IMR-90 (cell line): Measurements from ENCODE around the gene RNF223. TPM values are rescaled to one million over a fixed set of nuclear protein-coding genes. Genes with fewer than 3 reads are reported as not detected.

Experiments
- ATAC-seq: fragments of 200-7000 bp; cut with Tn5 transposase; 2 replicates; pipeline ENCODE4 v1.9.1; 2020; ENCODE audit warnings: low read depth, mild to moderate bottlenecking, moderate library complexity
- BruUV-seq: library from RNA; stranded (reverse); fragments of 400-500 nt; replicated peaks from 2 replicates; lab custom pipeline; 2021; lab: Mats Ljungman, UMichigan
- CTCF ChIA-PET: fragments of 300-600 bp; formaldehyde crosslinking; extraction: SDS; loops from one replicate; lab custom pipeline; 2021; ENCODE audit warnings: antibody characterized with exemption; lab: Yijun Ruan, JAX
- POLR2A ChIA-PET: fragments of 300-600 bp; sonication (Branson Sonifier 250); formaldehyde crosslinking; loops from one replicate; lab custom pipeline; 2022; ENCODE audit warnings: antibody characterized with exemption; ENCODE audit not compliant: unreplicated experiment; lab: Charles Lee
- DNase-seq: peaks from one replicate; pipeline ENCODE4 v3.0.0; 2013
- H2AFZ ChIP-seq: replicated peaks from 2 replicates; pipeline ENCODE3; 2013; ENCODE audit warnings: low read length, mild to moderate bottlenecking; ENCODE audit not compliant: poor library complexity
- H2AK5ac ChIP-seq: 2 replicates; pipeline ENCODE4 v1.6.1; 2013; ENCODE audit warnings: low read depth, low read length, inconsistent platforms
- H2AK9ac ChIP-seq: replicated peaks from 2 replicates; pipeline ENCODE3; 2013; ENCODE audit warnings: mild to moderate bottlenecking, low read depth, low read length, moderate library complexity; ENCODE audit not compliant: poor library complexity
- H2BK120ac ChIP-seq: 2 replicates; pipeline ENCODE4 v1.6.1; 2013; ENCODE audit warnings: low read depth, low read length, inconsistent platforms
- H2BK15ac ChIP-seq: 3 replicates; pipeline ENCODE4 v1.6.1; 2013; ENCODE audit warnings: low read depth, low read length, inconsistent platforms
- H2BK20ac ChIP-seq: 2 replicates; pipeline ENCODE4 v1.6.1; 2013; ENCODE audit warnings: low read depth, mild to moderate bottlenecking, inconsistent platforms, low read length, moderate library complexity
- H2BK5ac ChIP-seq: 2 replicates; pipeline ENCODE4 v1.6.1; 2013; ENCODE audit warnings: mild to moderate bottlenecking, low read depth, low read length, inconsistent platforms; ENCODE audit not compliant: poor library complexity, severe bottlenecking
- H3K14ac ChIP-seq: replicated peaks from 2 replicates; pipeline ENCODE4 v1.6.1; 2013; ENCODE audit warnings: low read depth, low read length, inconsistent platforms
- H3K18ac ChIP-seq: 2 replicates; pipeline ENCODE4 v1.6.1; 2013; ENCODE audit warnings: low read depth, low read length, control low read depth
- H3K23ac ChIP-seq: 2 replicates; pipeline ENCODE4 v1.6.1; 2013; ENCODE audit warnings: low read depth, low read length, inconsistent platforms
- H3K27ac ChIP-seq: 2 replicates; pipeline ENCODE4 v1.5.1; 2013; ENCODE audit warnings: mild to moderate bottlenecking, control low read depth, low read length; ENCODE audit not compliant: insufficient read depth
- H3K27me3 ChIP-seq: 2 replicates; pipeline ENCODE4 v1.6.1; 2013; ENCODE audit warnings: low read length; ENCODE audit not compliant: control insufficient read depth, insufficient read depth
- H3K36me3 ChIP-seq: 2 replicates; pipeline ENCODE4 v1.6.1; 2013; ENCODE audit warnings: low read length, mixed read lengths; ENCODE audit not compliant: control insufficient read depth, insufficient read depth
- H3K4ac ChIP-seq: 2 replicates; pipeline ENCODE4 v1.6.1; 2013; ENCODE audit warnings: low read depth, low read length, inconsistent platforms
- H3K4me1 ChIP-seq: 2 replicates; pipeline ENCODE4 v1.6.1; 2013; ENCODE audit warnings: low read length, mixed read lengths; ENCODE audit not compliant: control insufficient read depth, insufficient read depth
- H3K4me2 ChIP-seq: 2 replicates; pipeline ENCODE4 v1.6.1; 2013; ENCODE audit warnings: low read depth, mild to moderate bottlenecking, control low read depth, low read length, moderate library complexity
- H3K4me3 ChIP-seq: 2 replicates; pipeline ENCODE4 v1.5.1; 2013; ENCODE audit warnings: low read depth, mild to moderate bottlenecking, control low read depth, low read length, moderate library complexity; ENCODE audit not compliant: insufficient read depth
- H3K56ac ChIP-seq: 2 replicates; pipeline ENCODE4 v1.6.1; 2013; ENCODE audit warnings: low read length, inconsistent platforms; ENCODE audit not compliant: insufficient read depth; ENCODE audit errors: extremely low read depth
- H3K79me1 ChIP-seq, 2 experiments: 2 replicates each; pipeline ENCODE4 v1.6.1; 2013; ENCODE audit warnings: low read length in 2 of 2, inconsistent platforms in 1 of 2, low read depth in 1 of 2
- H3K9ac ChIP-seq: 2 replicates; pipeline ENCODE4 v1.6.1; 2013; ENCODE audit warnings: low read depth, low read length, control low read depth
- H3K9me1 ChIP-seq: 2 replicates; pipeline ENCODE4 v1.6.1; 2013; ENCODE audit warnings: low read length, inconsistent platforms; ENCODE audit not compliant: insufficient read depth
- H3K9me3 ChIP-seq: 2 replicates; pipeline ENCODE4 v1.6.1; 2013; ENCODE audit warnings: low read length; ENCODE audit not compliant: control insufficient read depth, insufficient read depth
- H4K20me1 ChIP-seq: 2 replicates; pipeline ENCODE4 v1.6.1; 2013; ENCODE audit warnings: low read length, inconsistent platforms; ENCODE audit not compliant: insufficient read depth
- H4K5ac ChIP-seq: 2 replicates; pipeline ENCODE4 v1.6.1; 2013; ENCODE audit warnings: mild to moderate bottlenecking, low read depth, low read length, control low read depth
- H4K8ac ChIP-seq, 2 experiments: 2 replicates each; pipeline ENCODE4 v1.6.1; 2013; ENCODE audit warnings: low read depth in 2 of 2, low read length in 2 of 2, control low read depth in 1 of 2, inconsistent platforms in 1 of 2
- H4K91ac ChIP-seq: 2 replicates; pipeline ENCODE4 v1.6.1; 2013; ENCODE audit warnings: low read depth, low read length, inconsistent platforms; ENCODE audit not compliant: insufficient read depth
- BHLHE40 ChIP-seq: fragments of 150-350 bp; IDR thresholded peaks from 2 replicates; pipeline ENCODE4 v1.6.1; 2016; ENCODE audit warnings: mild to moderate bottlenecking, low read depth, low read length
- CHD1 ChIP-seq: IDR thresholded peaks from 2 replicates; pipeline ENCODE4 v1.6.1; 2012; ENCODE audit warnings: low read depth, low read length, improper control_type of control experiment
- FOS ChIP-seq: fragments of 150-350 bp; IDR thresholded peaks from 2 replicates; pipeline ENCODE4 v1.6.1; 2016; ENCODE audit warnings: low read depth, low read length
- MAZ ChIP-seq: IDR thresholded peaks from 2 replicates; pipeline ENCODE4 v1.6.1; 2012; ENCODE audit warnings: low read depth, mild to moderate bottlenecking, low read length, improper control_type of control experiment, moderate library complexity, borderline replicate concordance
- SMC3 ChIP-seq: fragments of 150-350 bp; IDR thresholded peaks from 2 replicates; pipeline ENCODE4 v1.6.1; 2016; ENCODE audit warnings: low read depth, mild to moderate bottlenecking, antibody characterized with exemption, low read length, moderate library complexity
- WGBS, 2 experiments: methylation state at CpG; one replicate each; pipeline versions ENCODE4 v1.1.5 to v1.1.7; 2013; ENCODE audit warnings: missing lambda C conversion rate in 2 of 2; ENCODE audit not compliant: insufficient read length in 1 of 2; ENCODE audit errors: extremely low coverage in 2 of 2; 5-methylcytosine and 5-hydroxymethylcytosine counted together
- dilution Hi-C: fragments of 300-500 bp; cut with HindIII; formaldehyde crosslinking; loops from one replicate; pipeline ENCODE4 v1.14.3; 2018; ENCODE audit warnings: low sequenced_read_pairs; ENCODE audit not compliant: unreplicated experiment
- in situ Hi-C: fragments of 300-500 bp; cut with MboI; formaldehyde crosslinking; loops from 3 replicates; pipeline ENCODE4 v1.14.3; 2019; ENCODE audit warnings: low sequenced_read_pairs, inconsistent platforms, mixed read lengths
- intact Hi-C: fragments of 100-400 bp; cut with micrococcal nuclease; formaldehyde crosslinking; loops from 2 replicates; pipeline ENCODE4 v1.10.0; 2022
- polyA plus RNA-seq, 3 experiments: library from polyadenylated mRNA; depleted of rRNA; stranded (reverse); fragments of >200 nt; gene quantifications; 2 replicates each; pipeline ENCODE4 v1.2.3, GENCODE V29; 2012; ENCODE audit warnings: low replicate concordance in 1 of 3
- total RNA-seq: library from RNA; depleted of rRNA; stranded (reverse); fragments of >200 nt; gene quantifications from 2 replicates; pipeline ENCODE4 v1.2.3, GENCODE V29; 2012

The RNF223 gene
- total and polyA plus RNA-seq, 2 of the 4 experiments (the other 2 are of a cell fraction): not detected

DNA sequence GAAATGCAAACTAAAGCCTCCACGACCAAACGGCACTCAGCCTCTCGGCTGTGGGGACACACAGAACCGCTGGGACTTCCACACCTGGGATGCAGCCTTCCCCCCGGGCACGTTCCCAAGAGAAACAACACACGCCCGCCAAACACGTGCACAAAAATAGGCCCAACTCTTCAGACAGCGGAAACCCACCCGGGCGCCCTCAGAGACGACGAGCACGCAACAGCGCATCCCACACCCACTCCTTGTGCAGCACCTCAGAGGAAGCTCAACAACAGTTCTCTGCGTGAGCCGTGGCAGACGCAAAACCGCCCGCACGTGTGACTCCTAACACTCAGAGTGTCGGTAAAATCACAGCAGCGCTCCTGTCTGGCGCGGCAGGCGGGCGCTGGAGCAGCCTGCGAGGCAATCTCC, 36.5 kb upstream of the RNF223 start (continued):
- TF ChIP-seq SMC3: no peak
- TF ChIP-seq BHLHE40: no peak
- TF ChIP-seq MAZ: no peak

- dilution Hi-C loops: no loop called here
- Histone ChIP-seq H3K9me1 (peaks cover 7% of the 10 kb centered on the region; the same call in 1 of the 2 replicates), H4K8ac (no peak overlapping the region), H3K18ac (no peak overlapping the region), H2AK5ac (no peak overlapping the region), H3K27ac (no peak overlapping the region), H4K20me1 (peaks cover under 1% of the 10 kb centered on the region), H2AK9ac (no peak overlapping the region), H3K56ac (no peak overlapping the region; the same call in 1 of the 2 replicates), H3K23ac (no peak overlapping the region), H2BK120ac (no peak overlapping the region), H2BK15ac (no peak overlapping the region), H3K36me3 (peaks cover 5% of the 10 kb centered on the region; the same call in 1 of the 2 replicates), H3K9me3 (peaks cover 5% of the 10 kb centered on the region), H3K4me1 (no peaks in the 10 kb centered on the region), H4K91ac (no peak overlapping the region), H2AFZ (no peak overlapping the region), H2BK5ac (no peak overlapping the region), H4K5ac (no peak overlapping the region), H2BK20ac (no peak overlapping the region), H3K4me3 (no peak overlapping the region), H3K79me1 (peaks cover 12 to 53% of the 10 kb centered on the region in 2 experiments), H3K27me3 (no peaks in the 10 kb centered on the region), H3K9ac (no peak overlapping the region), H3K4me2 (no peak overlapping the region), H3K14ac (no peak overlapping the region), H3K4ac (no peak overlapping the region)
- POLR2A ChIA-PET: no interaction called here
- ATAC-seq (no peak), DNase-seq (no peak)
- TF ChIP-seq FOS (no peak), MAZ (no peak), CHD1 (no peak)
- BruUV-seq: no TSS peak
- in situ Hi-C loops: no loop called here
- CTCF ChIA-PET: no interaction called here
- intact Hi-C loops: no loop called here
- WGBS, 2 experiments: no CpG with 5 or more reads among the region's 14 CpGs
These were observed 35.6 kb upstream of the RNF223 start for GRCh38 chr1:1109743-1110142.
